GM23338 (cell line): Measurements from ENCODE around the gene KIF25.

Experiments
- CREB1 ChIP-seq: fragments of 250-450 bp; sonication (Bioruptor Pico); IDR thresholded peaks from 2 replicates; pipeline ENCODE4 v1.5.0; 2020; ENCODE audit warnings: low read depth, mild to moderate bottlenecking, moderate library complexity
- EZH2 ChIP-seq: fragments of 200-600 bp; sonication (generic); IDR thresholded peaks from one replicate; pipeline ENCODE4 v1.8.0; 2017; ENCODE audit warnings: antibody characterized with exemption, mild to moderate bottlenecking, low read depth; ENCODE audit not compliant: unreplicated experiment
- EZH2phosphoT487 ChIP-seq: fragments of 200-600 bp; sonication (generic); IDR thresholded peaks from one replicate; pipeline ENCODE4 v1.8.1; 2018; ENCODE audit warnings: antibody characterized with exemption; ENCODE audit not compliant: unreplicated experiment
- JUNB ChIP-seq: IDR thresholded peaks from one replicate; pipeline ENCODE4 v1.6.1; 2016; ENCODE audit warnings: antibody characterized with exemption; ENCODE audit not compliant: unreplicated experiment
- NANOG ChIP-seq: IDR thresholded peaks from 2 replicates; pipeline ENCODE4 v1.6.1; 2016; ENCODE audit warnings: antibody characterized with exemption, borderline replicate concordance
- POLR2AphosphoS5 ChIP-seq: IDR thresholded peaks from 2 replicates; pipeline ENCODE4 v1.6.1; 2016; ENCODE audit warnings: antibody characterized with exemption, low read depth
- REST ChIP-seq: IDR thresholded peaks from one replicate; pipeline ENCODE4 v1.6.1; 2018; ENCODE audit warnings: antibody characterized with exemption; ENCODE audit not compliant: unreplicated experiment
- STAT1 ChIP-seq: IDR thresholded peaks from one replicate; pipeline ENCODE4 v1.6.1; 2016; ENCODE audit warnings: antibody characterized with exemption; ENCODE audit not compliant: unreplicated experiment
- ZNF114 ChIP-seq: fragments of 250-450 bp; sonication (Bioruptor Pico); IDR thresholded peaks from 2 replicates; pipeline ENCODE4 v1.5.0; 2020; ENCODE audit warnings: mild to moderate bottlenecking, moderate library complexity
- ZNF462 ChIP-seq: fragments of 250-450 bp; sonication (Bioruptor Pico); IDR thresholded peaks from 2 replicates; pipeline ENCODE4 v1.5.0; 2020; ENCODE audit warnings: mild to moderate bottlenecking, moderate library complexity
- TF ChIP-seq, protein P1 (sequence below), 2 experiments: fragments of 200-600 bp in 1 of 2; sonication (generic) in 1 of 2; conservative IDR thresholded peaks; 2 replicates each; pipeline versions ENCODE4 v1.5.1 to v1.6.1; 2016 to 2017; ENCODE audit warnings: antibody characterized with exemption in 2 of 2, low read depth in 2 of 2, mild to moderate bottlenecking in 2 of 2, moderate library complexity in 1 of 2
- TF ChIP-seq, protein P2 (sequence below): IDR thresholded peaks from 2 replicates; pipeline ENCODE4 v1.6.1; 2016; ENCODE audit warnings: antibody characterized with exemption

DNA sequence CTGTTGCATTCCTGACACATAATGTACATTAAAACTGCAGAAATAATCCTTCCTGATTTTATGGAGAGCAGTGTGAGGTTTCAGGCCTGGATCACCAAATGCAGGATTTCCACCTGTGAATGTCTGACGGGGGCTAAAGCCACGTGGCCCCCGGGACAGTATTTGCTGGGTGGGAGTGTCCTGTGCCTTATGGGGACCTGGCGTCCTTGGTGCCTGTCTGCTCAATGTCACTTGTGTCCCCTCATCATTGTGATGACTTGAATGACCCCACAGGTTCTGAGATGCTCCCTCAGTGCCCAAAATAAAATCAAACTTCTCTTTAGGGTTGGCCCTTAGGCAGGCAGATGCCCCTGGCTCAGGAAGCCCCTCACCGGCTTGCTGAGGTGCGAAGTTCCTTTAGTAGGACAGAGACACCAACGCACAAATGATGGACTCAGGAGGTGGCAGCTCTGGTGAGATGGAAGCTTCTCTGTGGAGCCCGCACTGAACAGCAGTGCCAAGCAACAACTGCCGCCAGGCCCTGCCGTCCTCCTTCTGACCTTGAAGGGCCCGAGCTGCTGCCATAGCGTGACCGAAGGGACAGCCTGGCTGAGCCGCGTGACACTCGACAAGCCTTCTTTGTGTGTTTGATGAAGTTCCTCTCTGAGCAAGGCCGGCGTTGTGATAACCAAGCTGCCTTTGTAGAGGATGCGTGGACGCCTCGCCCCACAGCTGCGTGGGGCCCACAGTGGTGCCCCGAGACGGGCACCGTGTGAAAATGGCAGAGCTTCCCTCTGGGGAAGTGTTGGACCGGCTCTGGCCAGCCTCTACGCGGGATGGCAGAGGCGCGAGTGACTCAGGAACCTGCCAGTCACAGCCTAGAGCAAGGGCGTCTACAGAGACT is 50.6 kb downstream of the KIF25 start:
- TF ChIP-seq, protein P1, sequence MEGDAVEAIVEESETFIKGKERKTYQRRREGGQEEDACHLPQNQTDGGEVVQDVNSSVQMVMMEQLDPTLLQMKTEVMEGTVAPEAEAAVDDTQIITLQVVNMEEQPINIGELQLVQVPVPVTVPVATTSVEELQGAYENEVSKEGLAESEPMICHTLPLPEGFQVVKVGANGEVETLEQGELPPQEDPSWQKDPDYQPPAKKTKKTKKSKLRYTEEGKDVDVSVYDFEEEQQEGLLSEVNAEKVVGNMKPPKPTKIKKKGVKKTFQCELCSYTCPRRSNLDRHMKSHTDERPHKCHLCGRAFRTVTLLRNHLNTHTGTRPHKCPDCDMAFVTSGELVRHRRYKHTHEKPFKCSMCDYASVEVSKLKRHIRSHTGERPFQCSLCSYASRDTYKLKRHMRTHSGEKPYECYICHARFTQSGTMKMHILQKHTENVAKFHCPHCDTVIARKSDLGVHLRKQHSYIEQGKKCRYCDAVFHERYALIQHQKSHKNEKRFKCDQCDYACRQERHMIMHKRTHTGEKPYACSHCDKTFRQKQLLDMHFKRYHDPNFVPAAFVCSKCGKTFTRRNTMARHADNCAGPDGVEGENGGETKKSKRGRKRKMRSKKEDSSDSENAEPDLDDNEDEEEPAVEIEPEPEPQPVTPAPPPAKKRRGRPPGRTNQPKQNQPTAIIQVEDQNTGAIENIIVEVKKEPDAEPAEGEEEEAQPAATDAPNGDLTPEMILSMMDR (conservative IDR thresholded peaks at IDR 0.05; ENCODE audit: low read depth in 2 of 2): no peak
- TF ChIP-seq REST (no peak), ZNF462 (CRISPR knock-in tag) (no peak), EZH2 (no peak), CREB1 (CRISPR knock-in tag) (no peak), JUNB (no peak), POLR2AphosphoS5 (no peak), EZH2phosphoT487 (no peak), STAT1 (no peak), ZNF114 (CRISPR knock-in tag) (no peak), NANOG (no peak)
- TF ChIP-seq, protein P2, sequence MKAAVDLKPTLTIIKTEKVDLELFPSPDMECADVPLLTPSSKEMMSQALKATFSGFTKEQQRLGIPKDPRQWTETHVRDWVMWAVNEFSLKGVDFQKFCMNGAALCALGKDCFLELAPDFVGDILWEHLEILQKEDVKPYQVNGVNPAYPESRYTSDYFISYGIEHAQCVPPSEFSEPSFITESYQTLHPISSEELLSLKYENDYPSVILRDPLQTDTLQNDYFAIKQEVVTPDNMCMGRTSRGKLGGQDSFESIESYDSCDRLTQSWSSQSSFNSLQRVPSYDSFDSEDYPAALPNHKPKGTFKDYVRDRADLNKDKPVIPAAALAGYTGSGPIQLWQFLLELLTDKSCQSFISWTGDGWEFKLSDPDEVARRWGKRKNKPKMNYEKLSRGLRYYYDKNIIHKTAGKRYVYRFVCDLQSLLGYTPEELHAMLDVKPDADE: no peak
